GM13977 (cell line): Measurements from ENCODE around the gene ATMIN.

Experiments used
- DNase-seq: peaks from one replicate; pipeline ENCODE4 v3.0.0; 2012; ENCODE audit warnings: low spot score
- CTCF ChIP-seq: IDR thresholded peaks from 2 replicates; pipeline ENCODE4 v1.5.1; 2012; ENCODE audit warnings: mild to moderate bottlenecking, control low read depth; ENCODE audit not compliant: insufficient read depth; ENCODE audit errors: extremely low read depth, missing control alignments
- in situ Hi-C: fragments of 300-500 bp; cut with MboI; formaldehyde crosslinking; loops from one replicate; pipeline ENCODE4 v1.12.0; 2022; ENCODE audit warnings: low sequenced_read_pairs, low pct_unique_long_range_greater_than_20kb, mixed read lengths, inconsistent platforms; ENCODE audit not compliant: unreplicated experiment

ATMIN gene

GRCh38 chr16:81094771-81095251, 59.2 kb downstream of the ATMIN start:
- no peak for TF ChIP-seq CTCF
- no peak for DNase-seq
- in situ Hi-C loops: no loop called here

- DNase-seq: no peak
- in situ Hi-C loops: no loop called here
- no peak for TF ChIP-seq CTCF
Measured at GRCh38 chr16:81095653-81095952, 60.0 kb downstream of the ATMIN start.

GRCh38 chr16:81095953-81096714, 60.5 kb downstream of the ATMIN start, which contains the start of gene GCSH:
Gene GCSH (minus strand): TSS chr16:81096395. CDS start chr16:81096278, 117 bp downstream.
- in situ Hi-C loops: no loop called here
- no peak for TF ChIP-seq CTCF
- DNase-seq: peak; percentile 96

GRCh38 chr16:81096715-81097208, 61.1 kb downstream of the ATMIN start:
- no peak for DNase-seq
- no peak for TF ChIP-seq CTCF
- in situ Hi-C loops: no loop called here
